ENCODE data around the gene HTT. TPM values are rescaled to one million over a fixed set of nuclear protein-coding genes. Genes with fewer than 3 reads are reported as not detected.

Gene HTT
- total and polyA plus RNA-seq, 2 of the 8 experiments (the other 6 are each of a cell fraction or from before 2014, with no cell fraction given), result 24.0 to 71.0 TPM

DNA sequence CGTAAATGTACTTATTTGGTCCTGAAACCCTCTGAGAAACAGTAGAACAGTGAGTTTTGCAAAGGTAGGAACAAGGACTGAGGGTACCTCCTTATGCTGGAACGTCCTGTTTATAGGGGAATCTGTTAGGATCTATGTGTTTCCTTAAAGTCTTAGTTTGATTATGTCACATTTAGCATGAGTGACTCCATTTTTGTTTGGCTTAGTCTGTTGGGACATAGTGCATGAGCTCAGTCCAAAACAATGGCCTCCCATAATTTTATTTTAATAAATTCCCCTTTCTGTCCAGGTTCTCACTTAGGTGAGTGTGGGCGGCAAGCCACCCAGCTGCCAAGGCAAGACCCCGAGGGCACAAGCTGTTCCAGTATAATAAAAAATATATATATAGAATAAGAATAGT, 27.9 kb upstream of the HTT start:
- Histone ChIP-seq H2AFZ (ENCODE audit: low read length) (no peak overlapping the region), H3K79me2 (ENCODE audit: control insufficient read depth in 1 of 2, insufficient read depth in 2 of 2, low read length in 2 of 2) (no peaks in the 10 kb centered on the region), H3K9me3 (ENCODE audit: insufficient read depth in 2 of 2, low read depth in 1 of 2, low read length in 1 of 2) (no peaks in the 10 kb centered on the region), H3K27ac (ENCODE audit: low read depth, low read length) (no peak overlapping the region), H3K4me3 (ENCODE audit: extremely low read depth in 1 of 4, insufficient read depth in 2 of 4, low read depth in 3 of 4, low read length in 4 of 4) (no peak overlapping the region), H3K79me1 (ENCODE audit: low read depth, low read length) (no peaks in the 10 kb centered on the region), H2AK5ac (ENCODE audit: low read depth, low read length) (no peak overlapping the region), H3K4ac (replicated peaks; ENCODE audit: insufficient read length, low read depth, low read length) (no peak overlapping the region), H2BK120ac (replicated peaks; ENCODE audit: low read depth, low read length) (no peak overlapping the region), H3K56ac (replicated peaks; ENCODE audit: insufficient read length, low read depth, low read length) (no peak overlapping the region), H3K23me2 (ENCODE audit: low read depth, low read length) (no peaks in the 10 kb centered on the region), H4K8ac (ENCODE audit: extremely low read depth, insufficient read depth, low read length) (no peak overlapping the region), H3K23ac (ENCODE audit: insufficient read length) (no peak overlapping the region), H3K9ac (replicated peaks in 1 of 4; ENCODE audit: extremely low read depth in 1 of 4, low read depth in 3 of 4, low read length in 3 of 4) (no peak overlapping the region), H4K20me1 (replicated peaks in 1 of 2; ENCODE audit: control insufficient read depth in 1 of 2, insufficient read depth in 2 of 2, low read length in 2 of 2) (no peaks in the 10 kb centered on the region), H2BK5ac (ENCODE audit: low read depth, low read length) (no peak overlapping the region), H2BK20ac (ENCODE audit: low read length) (no peak overlapping the region), H3K18ac (ENCODE audit: extremely low read depth, low read length) (no peak overlapping the region), H4K91ac (replicated peaks; ENCODE audit: insufficient read length, low read length) (no peak overlapping the region), H4K5ac (ENCODE audit: insufficient read length, low read depth, low read length) (no peak overlapping the region), H2BK12ac (ENCODE audit: low read depth, low read length) (no peak overlapping the region), H2BK15ac (ENCODE audit: low read length) (no peak overlapping the region), H3K4me1 (replicated peaks in 1 of 4; ENCODE audit: control insufficient read depth in 3 of 4, insufficient read depth in 4 of 4, low read length in 3 of 4) (peaks cover 0 to 5% (median 0%) of the 10 kb centered on the region in 4 experiments; a peak in 4 of 7 replicates), H3K36me3 (ENCODE audit: control insufficient read depth in 2 of 4, insufficient read depth in 4 of 4, low read length in 3 of 4) (no peaks in the 10 kb centered on the region), H3K27me3 (replicated peaks in 1 of 4; ENCODE audit: control insufficient read depth in 3 of 4, extremely low read depth in 1 of 4, insufficient read depth in 3 of 4, low read length in 3 of 4) (peaks cover 0 to 3% (median 2%) of the 10 kb centered on the region in 4 experiments; a peak in 2 of 7 replicates), H3K4me2 (ENCODE audit: insufficient read depth in 1 of 2, low read depth in 2 of 2, low read length in 2 of 2) (no peak overlapping the region), H3K14ac (ENCODE audit: insufficient read length) (no peak overlapping the region)
- 88% methylated on average over 4 of the region's 4 CpGs; no CpG with 5 or more reads in 1 of the 2 experiments for WGBS, 2 experiments (ENCODE audit: extremely low coverage in 1 of 2, insufficient coverage in 1 of 2, insufficient read length in 1 of 2, insufficient replicate concordance in 2 of 2, low coverage in 1 of 2, low lambda C conversion rate in 2 of 2, missing lambda C conversion rate in 1 of 2)
- DNase-seq (ENCODE audit: low read depth in 1 of 2, low spot score in 2 of 2) (no peak), FAIRE-seq (no peak)
- ChIA-PET CTCF (ENCODE audit: partially characterized antibody) (interaction anchor here (0.9 to 2.4 kb wide), 12 partner anchors 9 to 178 kb away, joined by 3 to 9 read pairs (median 5); partner anchors contain the start of gene HTT), POLR2A (ENCODE audit: partially characterized antibody) (interaction anchor here (1.9 kb wide), 1 partner anchor 28 kb away, joined by 4 read pairs; the partner anchor contains the start of genes HTT and HTT-AS)
- TF ChIP-seq TCF12 (IDR thresholded peaks at IDR 0.05; ENCODE audit: low read depth, low read length) (no peak), RXRA (IDR thresholded peaks at IDR 0.05; ENCODE audit: insufficient read depth, low read depth, low read length) (no peak), HDAC2 (IDR thresholded peaks at IDR 0.05; ENCODE audit: borderline replicate concordance in 1 of 2, low read depth in 2 of 2, low read length in 2 of 2) (no peak), ATF3 (IDR thresholded peaks at IDR 0.05; ENCODE audit: insufficient read depth, low read depth, low read length) (no peak), NRF1 (IDR thresholded peaks at IDR 0.05; ENCODE audit: low read depth, low read length) (no peak), CEBPB (IDR thresholded peaks at IDR 0.05; ENCODE audit: low read depth, low read length) (no peak), JUND (IDR thresholded peaks at IDR 0.05; ENCODE audit: low read length) (no peak), RNF2 (IDR thresholded peaks at IDR 0.05; ENCODE audit: borderline replicate concordance, low read depth, low read length, missing control alignments, poor library complexity, severe bottlenecking) (no peak), SRF (IDR thresholded peaks at IDR 0.05; ENCODE audit: low read depth, low read length) (no peak), YY1 (IDR thresholded peaks at IDR 0.05; ENCODE audit: low read depth, low read length) (no peak), GABPA (IDR thresholded peaks at IDR 0.05; ENCODE audit: borderline replicate concordance, insufficient read depth, low read length) (no peak), SIN3A (conservative IDR thresholded peaks at IDR 0.05 in 1 of 2, IDR thresholded peaks at IDR 0.05 in 1 of 2; ENCODE audit: low read depth in 1 of 2, low read length in 2 of 2) (no peak)
- TF ChIP-seq, protein P1, sequence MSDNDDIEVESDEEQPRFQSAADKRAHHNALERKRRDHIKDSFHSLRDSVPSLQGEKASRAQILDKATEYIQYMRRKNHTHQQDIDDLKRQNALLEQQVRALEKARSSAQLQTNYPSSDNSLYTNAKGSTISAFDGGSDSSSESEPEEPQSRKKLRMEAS (IDR thresholded peaks at IDR 0.05), result no peak
